ENCODE data around the gene RBM34.

DNA sequence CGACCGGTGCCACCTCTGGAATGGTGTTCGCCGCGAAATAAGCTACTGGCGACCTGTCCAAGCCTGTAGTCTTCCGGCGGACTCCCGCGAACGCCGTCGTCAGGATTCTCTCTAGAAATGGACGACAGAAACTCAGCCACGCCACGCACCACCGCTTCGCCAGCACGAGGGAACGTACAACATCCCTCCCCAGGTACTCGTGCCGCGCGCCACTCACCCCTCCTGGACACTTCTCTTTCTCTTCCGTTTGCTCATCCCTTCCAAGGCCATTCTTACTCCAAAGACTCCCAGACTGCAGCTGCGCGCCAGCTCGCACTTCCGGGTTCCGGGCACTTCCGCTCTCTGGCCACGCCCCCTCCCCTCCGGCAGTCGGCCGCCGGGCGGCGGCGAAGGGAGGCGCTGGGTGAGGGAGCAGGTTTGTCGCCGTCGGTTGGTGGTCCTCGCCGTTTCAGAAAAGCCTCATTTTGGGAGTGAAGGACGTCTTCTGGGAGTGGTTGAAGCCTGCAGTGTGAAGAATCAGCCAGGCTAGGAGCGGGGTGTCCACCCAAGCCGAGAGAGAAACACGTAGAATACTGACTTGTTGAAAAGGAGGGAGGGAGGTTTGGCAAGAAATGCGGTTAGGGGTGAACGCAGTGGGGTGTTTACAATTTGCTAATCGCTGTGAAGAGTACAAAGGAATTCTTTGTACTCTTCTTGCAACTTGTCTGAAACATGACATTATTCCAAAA lies at the start of gene RBM34:
- TF ChIP-seq CTCF (conservative IDR thresholded peaks at IDR 0.05; ENCODE audit: low read length) (no peak; the same call in 1 of the 2 replicates), EZH2phosphoT487 (IDR thresholded peaks at IDR 0.05; ENCODE audit: borderline replicate concordance) (no peak)

Measured in Loucy (cell line).